Measurements from ENCODE around the gene INIP. TPM values are rescaled to one million over a fixed set of nuclear protein-coding genes. Genes with fewer than 3 reads are reported as not detected.

INIP gene
- total RNA-seq, 2 experiments from 2014 or later: 28.9 to 31.0 TPM

DNA sequence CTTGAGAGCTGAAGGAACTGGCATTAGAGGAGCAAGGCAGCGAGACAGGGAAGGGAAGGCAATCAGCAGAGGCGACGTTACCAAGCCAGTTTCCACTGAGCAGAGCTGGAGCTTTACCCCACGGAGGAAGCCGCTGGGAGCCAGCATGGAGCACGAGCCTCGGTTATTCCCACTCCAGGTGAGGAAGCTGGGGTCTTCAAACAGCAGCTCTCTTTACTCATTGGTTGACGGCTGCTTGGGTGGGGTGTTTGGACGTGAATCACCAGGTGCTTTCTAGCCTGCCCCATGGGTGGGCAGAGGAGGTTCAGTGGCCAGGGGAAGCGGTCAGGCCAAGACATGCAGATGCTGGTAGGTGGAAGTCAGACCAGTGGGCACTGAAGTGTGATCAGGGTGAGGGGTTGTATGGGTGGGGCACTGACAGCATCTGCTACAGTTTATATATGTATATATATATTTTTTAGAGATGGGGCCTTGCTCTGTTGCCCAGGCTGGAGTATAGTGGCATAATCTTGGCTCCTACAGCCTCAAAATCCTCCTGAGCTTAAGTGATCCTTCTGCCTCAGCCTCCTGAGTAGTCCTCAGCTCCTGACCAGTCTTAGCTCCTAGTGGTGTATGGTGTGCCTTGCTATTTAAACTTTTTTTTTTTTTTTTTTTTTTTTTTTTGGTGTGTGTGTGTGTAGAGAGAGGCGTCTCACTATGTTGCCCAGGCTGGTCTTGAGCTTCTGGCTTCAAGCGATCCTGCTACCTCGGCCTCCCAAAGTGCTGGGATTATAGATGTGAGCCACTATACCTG is 45.0 kb upstream of the INIP start:
- TF ChIP-seq CTCF (IDR thresholded peaks at IDR 0.05): no peak
- Mint-ChIP-seq H3K27me3 (no peaks in the 10 kb centered on the region), H3K4me3 (no peak overlapping the region), H3K4me1 (ENCODE audit: low read depth) (peaks cover 28% of the 10 kb centered on the region), H3K9me3 (peaks cover 6% of the 10 kb centered on the region), H3K36me3 (ENCODE audit: low read depth) (peaks cover 6% of the 10 kb centered on the region), H3K27ac (no peak overlapping the region)
- ATAC-seq (no peak), DNase-seq (no peak)
- CTCF ChIA-PET: no interaction called here
- POLR2A ChIA-PET: interaction anchor here (0.8 kb wide), 1 partner anchor 11 kb away, joined by 3 read pairs; no protein-coding TSS in a partner anchor
- intact Hi-C loops (cut with micrococcal nuclease): no loop called here

GRCh38 chr9:112761912-112762655 is 44.2 kb upstream of the INIP start:
- ATAC-seq: no peak
- no peak overlapping the region for H3K27ac Mint-ChIP-seq
- H3K9me3 Mint-ChIP-seq: peaks cover 6% of the 10 kb centered on the region
- H3K4me3 Mint-ChIP-seq: no peak overlapping the region
- intact Hi-C loops (cut with micrococcal nuclease): no loop called here
- DNase-seq: no peak
- no peaks in the 10 kb centered on the region for H3K27me3 Mint-ChIP-seq
- TF ChIP-seq CTCF (IDR thresholded peaks at IDR 0.05): no peak
- H3K36me3 Mint-ChIP-seq (ENCODE audit: low read depth): peaks cover 6% of the 10 kb centered on the region
- peaks cover 36% of the 10 kb centered on the region for H3K4me1 Mint-ChIP-seq (ENCODE audit: low read depth)
- POLR2A ChIA-PET: interaction anchor here (0.8 kb wide), 1 partner anchor 12 kb away, joined by 3 read pairs; no protein-coding TSS in a partner anchor
- CTCF ChIA-PET: no interaction called here

GRCh38 chr9:112760821-112761220 is 42.9 kb upstream of the INIP start:
- peaks cover 41% of the 10 kb centered on the region for H3K4me1 Mint-ChIP-seq (ENCODE audit: low read depth)
- DNase-seq: no peak
- POLR2A ChIA-PET: no interaction called here
- intact Hi-C loops (cut with micrococcal nuclease): no loop called here
- no peak overlapping the region for H3K4me3 Mint-ChIP-seq
- no peaks in the 10 kb centered on the region for H3K36me3 Mint-ChIP-seq (ENCODE audit: low read depth)
- CTCF ChIA-PET: no interaction called here
- no peaks in the 10 kb centered on the region for H3K27me3 Mint-ChIP-seq
- ATAC-seq: no peak
- H3K27ac Mint-ChIP-seq: no peak overlapping the region
- no peak for TF ChIP-seq CTCF (IDR thresholded peaks at IDR 0.05)
- H3K9me3 Mint-ChIP-seq: no peaks in the 10 kb centered on the region

DNA sequence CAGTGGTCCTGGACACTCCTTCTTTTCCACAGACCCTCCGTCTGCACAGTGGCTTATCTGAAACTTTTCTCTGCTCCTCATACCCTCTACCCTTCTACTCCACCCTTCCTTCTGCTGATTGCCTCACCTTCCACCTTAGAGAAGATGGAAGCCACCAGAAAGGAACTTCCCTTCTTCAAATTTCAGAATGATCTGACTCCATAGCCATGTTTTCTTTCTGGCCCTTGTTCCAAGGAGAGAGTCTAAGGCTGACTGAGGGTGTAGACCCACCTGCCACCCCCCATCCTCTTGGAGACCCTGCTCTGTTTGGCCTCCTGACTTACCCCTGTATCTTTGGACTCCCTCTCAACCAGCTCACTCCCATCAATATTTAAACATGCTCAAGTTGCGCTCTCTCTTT is 40.0 kb upstream of the INIP start:
- no peaks in the 10 kb centered on the region for H3K36me3 Mint-ChIP-seq (ENCODE audit: low read depth)
- no peaks in the 10 kb centered on the region for H3K27me3 Mint-ChIP-seq
- no peak overlapping the region for H3K4me3 Mint-ChIP-seq
- ATAC-seq (no peak), DNase-seq (no peak)
- CTCF ChIA-PET: no interaction called here
- H3K9me3 Mint-ChIP-seq: no peaks in the 10 kb centered on the region
- peaks cover 67% of the 10 kb centered on the region for H3K4me1 Mint-ChIP-seq (ENCODE audit: low read depth)
- POLR2A ChIA-PET: interaction anchor here (0.8 kb wide), 1 partner anchor 55 kb away, joined by 3 read pairs; no protein-coding TSS in a partner anchor
- H3K27ac Mint-ChIP-seq: no peak overlapping the region
- intact Hi-C loops (cut with micrococcal nuclease): no loop called here
- TF ChIP-seq CTCF (IDR thresholded peaks at IDR 0.05): no peak
